ENCODE data around the gene NOSIP. TPM values are rescaled to one million over a fixed set of nuclear protein-coding genes. Genes with fewer than 3 reads are reported as not detected.

NOSIP gene
- total and polyA plus RNA-seq, 7 donors: 53.9 to 104 (median 69.9) TPM

DNA sequence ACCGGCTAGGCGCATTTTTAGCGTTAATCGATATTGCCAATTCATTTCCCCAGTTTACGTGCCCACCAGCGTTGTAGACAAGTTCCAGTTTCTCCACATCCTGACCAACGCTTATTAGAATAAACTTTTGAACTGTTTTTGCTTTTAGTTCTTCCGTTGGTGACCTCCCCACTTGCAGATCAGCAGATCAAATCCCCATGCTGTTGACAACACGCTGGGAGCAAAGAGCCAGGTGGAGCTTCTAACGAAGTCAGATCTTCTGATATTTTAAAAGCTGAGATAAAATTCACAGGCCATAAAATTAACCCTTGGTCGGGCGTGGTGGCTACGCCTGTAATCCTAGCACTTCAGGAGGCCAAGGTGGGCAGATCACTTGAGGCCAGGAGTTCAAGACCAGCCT, 31.3 kb downstream of the NOSIP start:
- Histone ChIP-seq H3K27ac (no peak overlapping the region), H3K4me1 (peaks cover 5% of the 10 kb centered on the region), H3K27me3 (ENCODE audit: insufficient read depth in 3 of 3, low read length in 2 of 3) (no peaks in the 10 kb centered on the region), H3K36me3 (ENCODE audit: insufficient read depth in 1 of 2, low read depth in 1 of 2) (peaks cover 0 to 17% of the 10 kb centered on the region in 2 donors), H3K4me3 (no peak overlapping the region), H3K9me3 (no peaks in the 10 kb centered on the region)
- 70 to 82% (median 73%) methylated on average over 13 of the region's 13 CpGs for WGBS, 3 donors
- DNase-seq: no peak
- intact Hi-C loops (cut with DNase I): no loop called here
- ATAC-seq: no peak
- TF ChIP-seq, protein P1, sequence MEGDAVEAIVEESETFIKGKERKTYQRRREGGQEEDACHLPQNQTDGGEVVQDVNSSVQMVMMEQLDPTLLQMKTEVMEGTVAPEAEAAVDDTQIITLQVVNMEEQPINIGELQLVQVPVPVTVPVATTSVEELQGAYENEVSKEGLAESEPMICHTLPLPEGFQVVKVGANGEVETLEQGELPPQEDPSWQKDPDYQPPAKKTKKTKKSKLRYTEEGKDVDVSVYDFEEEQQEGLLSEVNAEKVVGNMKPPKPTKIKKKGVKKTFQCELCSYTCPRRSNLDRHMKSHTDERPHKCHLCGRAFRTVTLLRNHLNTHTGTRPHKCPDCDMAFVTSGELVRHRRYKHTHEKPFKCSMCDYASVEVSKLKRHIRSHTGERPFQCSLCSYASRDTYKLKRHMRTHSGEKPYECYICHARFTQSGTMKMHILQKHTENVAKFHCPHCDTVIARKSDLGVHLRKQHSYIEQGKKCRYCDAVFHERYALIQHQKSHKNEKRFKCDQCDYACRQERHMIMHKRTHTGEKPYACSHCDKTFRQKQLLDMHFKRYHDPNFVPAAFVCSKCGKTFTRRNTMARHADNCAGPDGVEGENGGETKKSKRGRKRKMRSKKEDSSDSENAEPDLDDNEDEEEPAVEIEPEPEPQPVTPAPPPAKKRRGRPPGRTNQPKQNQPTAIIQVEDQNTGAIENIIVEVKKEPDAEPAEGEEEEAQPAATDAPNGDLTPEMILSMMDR (IDR thresholded peaks at IDR 0.05): no peak

DNA sequence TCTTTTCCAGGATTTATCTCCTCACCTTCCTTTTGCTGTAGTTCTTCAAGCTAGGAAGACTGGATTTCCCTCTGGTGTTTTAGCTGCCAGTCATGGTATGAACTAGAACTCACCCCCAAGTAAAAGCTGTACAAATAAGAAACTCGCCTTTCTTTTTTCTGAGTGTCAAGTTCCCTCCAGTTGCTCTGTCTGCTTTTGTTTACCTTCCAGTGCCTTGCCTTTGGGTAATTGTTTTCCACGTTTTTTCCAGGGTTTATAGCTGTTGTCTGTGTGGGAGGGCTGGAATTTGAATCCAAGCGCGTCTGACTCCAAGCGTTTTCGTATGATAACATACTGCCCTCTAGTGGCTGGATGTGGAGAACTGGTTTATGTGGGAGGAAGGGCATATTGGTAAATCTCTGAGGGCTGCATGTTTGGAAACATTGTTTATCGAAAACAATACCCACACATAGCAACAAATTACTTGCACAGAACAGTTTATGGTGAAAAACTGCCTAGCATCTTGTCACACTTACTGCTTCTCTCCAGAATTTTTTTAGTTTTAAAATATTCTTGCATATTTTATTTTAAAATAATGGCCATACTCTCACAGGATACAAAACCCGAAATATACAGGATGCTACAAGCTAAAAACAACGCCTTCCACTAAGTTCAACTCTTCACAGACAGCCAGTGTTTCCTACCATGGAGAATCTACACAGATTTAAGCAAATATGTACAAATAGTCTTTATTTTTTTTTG, 33.4 kb downstream of the NOSIP start:
- H3K9me3 ChIP-seq: no peaks in the 10 kb centered on the region
- 8 to 9% (median 9%) methylated on average over 9 of the region's 9 CpGs for WGBS, 3 donors
- DNase-seq (no peak), ATAC-seq (peak; percentile 81 to 95 (median 86))
- H3K36me3 ChIP-seq (ENCODE audit: insufficient read depth in 1 of 2, low read depth in 1 of 2): peaks cover 0 to 8% of the 10 kb centered on the region in 2 donors
- H3K4me1 ChIP-seq: peaks cover 5% of the 10 kb centered on the region
- no peaks in the 10 kb centered on the region for H3K27me3 ChIP-seq (ENCODE audit: insufficient read depth in 3 of 3, low read length in 2 of 3)
- intact Hi-C loops (cut with DNase I): loop anchor here (1.0 to 2.0 kb wide), 3 partner anchors 23 to 44 kb away; no protein-coding TSS in a partner anchor
- TF ChIP-seq, protein P1 (IDR thresholded peaks at IDR 0.05): peak; percentile 85
- H3K4me3 ChIP-seq: peak overlapping the region; percentile 35
- no peak overlapping the region for H3K27ac ChIP-seq

- Histone ChIP-seq H3K4me3 (no peak overlapping the region), H3K9me3 (no peaks in the 10 kb centered on the region), H3K36me3 (ENCODE audit: insufficient read depth in 1 of 2, low read depth in 1 of 2) (peaks cover 0 to under 1% of the 10 kb centered on the region in 2 donors), H3K27ac (no peak overlapping the region), H3K27me3 (ENCODE audit: insufficient read depth in 3 of 3, low read length in 2 of 3) (no peaks in the 10 kb centered on the region), H3K4me1 (peaks cover 5% of the 10 kb centered on the region)
- DNase-seq (no peak), ATAC-seq (no peak)
- TF ChIP-seq, protein P1 (IDR thresholded peaks at IDR 0.05): no peak
- intact Hi-C loops (cut with DNase I): no loop called here
- WGBS, 3 donors: 76 to 84% (median 78%) methylated on average over 5 of the region's 5 CpGs
Measured at GRCh38 chr19:49544154-49544553, 36.2 kb downstream of the NOSIP start.

DNA sequence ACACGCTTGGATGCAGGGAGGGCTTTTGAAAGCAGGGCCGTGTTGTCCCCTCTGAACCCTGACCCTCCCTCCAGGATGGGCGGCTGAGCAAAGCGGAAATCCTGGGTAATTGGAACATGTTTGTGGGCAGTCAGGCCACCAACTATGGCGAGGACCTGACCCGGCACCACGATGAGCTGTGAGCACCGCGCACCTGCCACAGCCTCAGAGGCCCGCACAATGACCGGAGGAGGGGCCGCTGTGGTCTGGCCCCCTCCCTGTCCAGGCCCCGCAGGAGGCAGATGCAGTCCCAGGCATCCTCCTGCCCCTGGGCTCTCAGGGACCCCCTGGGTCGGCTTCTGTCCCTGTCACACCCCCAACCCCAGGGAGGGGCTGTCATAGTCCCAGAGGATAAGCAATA, 37.3 kb downstream of the NOSIP start:
- peaks cover 5% of the 10 kb centered on the region for H3K4me1 ChIP-seq
- ATAC-seq: peak in 1 of 4 donors; percentile 18
- TF ChIP-seq, protein P1 (IDR thresholded peaks at IDR 0.05): no peak
- intact Hi-C loops (cut with DNase I): no loop called here
- no peak overlapping the region for H3K4me3 ChIP-seq
- H3K27ac ChIP-seq: no peak overlapping the region
- H3K27me3 ChIP-seq (ENCODE audit: insufficient read depth in 3 of 3, low read length in 2 of 3): no peaks in the 10 kb centered on the region
- H3K9me3 ChIP-seq: no peaks in the 10 kb centered on the region
- peaks cover 0 to 5% of the 10 kb centered on the region in 2 donors for H3K36me3 ChIP-seq (ENCODE audit: insufficient read depth in 1 of 2, low read depth in 1 of 2)
- 88 to 90% (median 88%) methylated on average over 12 to 14 of the region's 14 CpGs for WGBS, 3 donors
- DNase-seq: no peak

All from psoas muscle (tissue), 8 donors.